AG04450 (cell line): ENCODE measurements around the gene GABRB1. TPM values are rescaled to one million over a fixed set of nuclear protein-coding genes. Genes with fewer than 3 reads are reported as not detected.

ENCODE experiments used
- CTCF ChIA-PET: fragments of 300-600, 350-600 bp; formaldehyde crosslinking; extraction: SDS; loops from one replicate; lab custom pipeline; 2022; ENCODE audit warnings: antibody characterized with exemption, inconsistent platforms; lab: Charles Lee
- POLR2A ChIA-PET: fragments of 350-600 bp; formaldehyde crosslinking; extraction: SDS; loops from one replicate; lab custom pipeline; 2021; ENCODE audit warnings: antibody characterized with exemption, inconsistent platforms; lab: Yijun Ruan, JAX
- DNase-seq: peaks from one replicate; pipeline ENCODE4 v3.0.0-alpha.2; 2011; ENCODE audit warnings: low read depth, low spot score
- H3K27ac ChIP-seq: one replicate; pipeline ENCODE4 v1.5.1; 2012; ENCODE audit warnings: low read depth, low read length, control low read depth
- H3K27me3 ChIP-seq: one replicate; pipeline ENCODE4 v1.6.0; 2012; ENCODE audit warnings: low read length; ENCODE audit not compliant: control insufficient read depth, insufficient read depth
- H3K4me3 ChIP-seq: 2 replicates; pipeline ENCODE4 v1.5.1; 2011; ENCODE audit warnings: mild to moderate bottlenecking, low read depth, low read length, control low read depth
- H3K9me3 ChIP-seq: 2 replicates; pipeline ENCODE4 v1.5.1; 2012; ENCODE audit warnings: low read length; ENCODE audit not compliant: control insufficient read depth, insufficient read depth
- CTCF ChIP-seq: IDR thresholded peaks from 2 replicates; pipeline ENCODE4 v1.5.1; 2011; ENCODE audit warnings: low read depth, low read length, control low read depth, inconsistent platforms
- polyA plus RNA-seq: library from polyadenylated mRNA; depleted of rRNA; stranded (reverse); fragments of >200 nt; gene quantifications from 2 replicates; pipeline ENCODE4 v1.2.3, GENCODE V29; 2011

The GABRB1 gene
- polyA plus RNA-seq, 1 experiment = 8.1 TPM

- Histone ChIP-seq H3K9me3 (no peaks in the 10 kb centered on the region), H3K27me3 (no peaks in the 10 kb centered on the region), H3K4me3 (no peak overlapping the region), H3K27ac (no peak overlapping the region)
- CTCF ChIA-PET = interaction anchor here (1.4 kb wide), 1 partner anchor 13 kb away, joined by 3 read pairs; no protein-coding TSS in a partner anchor
- POLR2A ChIA-PET = no interaction called here
- no peak for DNase-seq
- TF ChIP-seq CTCF = no peak
Observed at GRCh38 chr4:47469951-47470350, 438.6 kb downstream of the GABRB1 start.

GRCh38 chr4:47471064-47471463 is 439.7 kb downstream of the GABRB1 start:
- Histone ChIP-seq H3K9me3 (no peaks in the 10 kb centered on the region), H3K27ac (no peak overlapping the region), H3K27me3 (no peaks in the 10 kb centered on the region), H3K4me3 (no peak overlapping the region)
- DNase-seq = no peak
- ChIA-PET POLR2A (no interaction called here), CTCF (interaction anchor here (1.4 kb wide), 2 partner anchors 12 to 93 kb away, joined by 3 read pairs; no protein-coding TSS in a partner anchor)
- TF ChIP-seq CTCF = no peak

- no peak for DNase-seq
- H3K9me3 ChIP-seq = no peaks in the 10 kb centered on the region
- ChIA-PET CTCF (interaction anchor here (0.8 to 1.4 kb wide), 2 partner anchors 9 to 92 kb away, joined by 3 read pairs; no protein-coding TSS in a partner anchor), POLR2A (no interaction called here)
- H3K27me3 ChIP-seq = no peaks in the 10 kb centered on the region
- no peak overlapping the region for H3K27ac ChIP-seq
- H3K4me3 ChIP-seq = no peak overlapping the region
- no peak for TF ChIP-seq CTCF
Observed at GRCh38 chr4:47471591-47471990, 440.2 kb downstream of the GABRB1 start.

- ChIA-PET CTCF (interaction anchor here (1.5 kb wide), 1 partner anchor 10 kb away, joined by 3 read pairs; the partner anchor contains the start of gene COMMD8), POLR2A (no interaction called here)
Observed at GRCh38 chr4:47473141-47473750, 441.9 kb downstream of the GABRB1 start.

More at GRCh38 chr4:47473141-47473750, 441.9 kb downstream of the GABRB1 start:
- Histone ChIP-seq H3K27me3 (no peaks in the 10 kb centered on the region), H3K4me3 (no peak overlapping the region), H3K9me3 (no peaks in the 10 kb centered on the region), H3K27ac (no peak overlapping the region)
- no peak for DNase-seq
- TF ChIP-seq CTCF = no peak
